22Rv1 (cell line): ENCODE results near the gene SERPINI1.

Experiments used
- ZFX ChIP-seq: fragments of 450-650 bp; IDR thresholded peaks from 2 replicates; pipeline ENCODE4 v1.6.1; 2017; ENCODE audit warnings: antibody characterized with exemption, borderline replicate concordance
- TF ChIP-seq, protein P1 (sequence below): fragments of 450-650 bp; IDR thresholded peaks from 2 replicates; pipeline ENCODE4 v1.5.1; 2017; ENCODE audit warnings: mild to moderate bottlenecking

- TF ChIP-seq, protein P1, sequence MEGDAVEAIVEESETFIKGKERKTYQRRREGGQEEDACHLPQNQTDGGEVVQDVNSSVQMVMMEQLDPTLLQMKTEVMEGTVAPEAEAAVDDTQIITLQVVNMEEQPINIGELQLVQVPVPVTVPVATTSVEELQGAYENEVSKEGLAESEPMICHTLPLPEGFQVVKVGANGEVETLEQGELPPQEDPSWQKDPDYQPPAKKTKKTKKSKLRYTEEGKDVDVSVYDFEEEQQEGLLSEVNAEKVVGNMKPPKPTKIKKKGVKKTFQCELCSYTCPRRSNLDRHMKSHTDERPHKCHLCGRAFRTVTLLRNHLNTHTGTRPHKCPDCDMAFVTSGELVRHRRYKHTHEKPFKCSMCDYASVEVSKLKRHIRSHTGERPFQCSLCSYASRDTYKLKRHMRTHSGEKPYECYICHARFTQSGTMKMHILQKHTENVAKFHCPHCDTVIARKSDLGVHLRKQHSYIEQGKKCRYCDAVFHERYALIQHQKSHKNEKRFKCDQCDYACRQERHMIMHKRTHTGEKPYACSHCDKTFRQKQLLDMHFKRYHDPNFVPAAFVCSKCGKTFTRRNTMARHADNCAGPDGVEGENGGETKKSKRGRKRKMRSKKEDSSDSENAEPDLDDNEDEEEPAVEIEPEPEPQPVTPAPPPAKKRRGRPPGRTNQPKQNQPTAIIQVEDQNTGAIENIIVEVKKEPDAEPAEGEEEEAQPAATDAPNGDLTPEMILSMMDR: no peak
- TF ChIP-seq ZFX: no peak
Observed at GRCh38 chr3:167761302-167761701, 25.8 kb downstream of the SERPINI1 start.
